Adrenal gland (tissue), 19 donors: ENCODE data around the gene SULT2A1. TPM values are rescaled to one million over a fixed set of nuclear protein-coding genes. Genes with fewer than 3 reads are reported as not detected.
"Not testable (repeated sequence)": the region's sequence is repeated elsewhere in the genome, so short reads cannot be mapped to it uniquely, and the experiment has no call there.

Experiments
- DNase-seq, 7 donors: peaks; one replicate each; pipeline ENCODE4 v3.0.0-alpha.2; 2019 to 2020
- H3K27ac ChIP-seq, 5 donors: fragments of 200-600 bp; sonication (generic) in 4 of 5; 1 replicate in 3 of 5; 2 replicates in 2 of 5; pipeline versions ENCODE4 v1.5.1 to v1.8.0; 2016 to 2020; ENCODE audit warnings: mild to moderate bottlenecking in 1 of 5
- H3K27me3 ChIP-seq: fragments of 200-600 bp; 2 replicates; pipeline ENCODE4 v1.8.0; 2021
- H3K36me3 ChIP-seq, 2 donors: fragments of 200-600 bp; replicated peaks in 1 of 2; 1 replicate in 1 of 2; 2 replicates in 1 of 2; pipeline versions ENCODE4 v1.5.1 to v1.8.0; 2018 to 2022
- H3K4me1 ChIP-seq, 2 donors: fragments of 200-600 bp; replicated peaks in 1 of 2; 1 replicate in 1 of 2; 2 replicates in 1 of 2; pipeline versions ENCODE4 v1.5.1 to v1.8.0; 2018 to 2021
- H3K4me3 ChIP-seq, 4 donors: fragments of 200-600 bp; sonication (generic) in 3 of 4; one replicate each; pipeline ENCODE4 v1.5.1; 2016 to 2018
- H3K9me3 ChIP-seq, 3 donors: fragments of 200-600 bp; sonication (generic) in 1 of 3; replicated peaks in 1 of 3; 1 replicate in 2 of 3; 2 replicates in 1 of 3; pipeline versions ENCODE4 v1.5.1 to v1.8.0; 2016 to 2021
- POLR2A ChIP-seq, 2 donors: fragments of 450-650 bp; IDR thresholded peaks; one replicate each; pipeline ENCODE4 v1.6.1; 2017; ENCODE audit warnings: antibody characterized with exemption in 2 of 2, mild to moderate bottlenecking in 2 of 2, moderate library complexity in 1 of 2
- WGBS, 4 donors: extraction: QIAGEN DNeasy Blood & Tissue Kit in 2 of 4; methylation state at CpG; one replicate each; pipeline versions ENCODE4 v1.1.5 to v1.1.7; 2013 to 2017; 5-methylcytosine and 5-hydroxymethylcytosine counted together
- intact Hi-C, 2 donors: fragments of 100-400 bp; cut with DNase I; formaldehyde crosslinking; loops; one replicate each; pipeline versions ENCODE4 v1.14.1 to v1.15.0; 2022 to 2023
- long read RNA-seq, 10 donors: library from polyadenylated mRNA in 3 of 10; unstranded in 2 of 10; stranded (forward) in 1 of 10; transcript quantifications; one replicate each; pipeline ENCODE4 v2.0.0 and lab custom pipeline, GENCODE V29; 2021 to 2026
- polyA plus RNA-seq, 3 donors: library from polyadenylated mRNA; stranded (reverse); fragments of 200-250 nt in 2 of 3; fragments of 350-450 nt in 1 of 3; fragmentation: Illumina TruSeq in 1 of 3; extraction: RNeasy Lipid Tissue Mini Kit (QIAGEN cat#74804) in 1 of 3; gene quantifications; one replicate each; pipeline ENCODE4 v1.2.3, GENCODE V29; 2013 to 2014
- total RNA-seq, 9 donors: library from RNA; depleted of rRNA in 4 of 9; stranded (reverse); fragments of >200 nt in 4 of 9; fragments of 120-200 nt in 1 of 9; fragmentation: NEBNext Ultra II Directional in 1 of 9; extraction: Animal tissue kit (Norgen Biotek cat#: 25700) in 1 of 9; gene quantifications; one replicate each; pipeline versions ENCODE4 v1.1.0 to v1.2.4, GENCODE V29; 2013 to 2023
- TF ChIP-seq, protein P1 (sequence below), 6 experiments: fragments of 450-650 bp in 4 of 6; fragments of 200-600 bp in 2 of 6; sonication (generic) in 1 of 6; IDR thresholded peaks; 1 replicate in 5 of 6; 2 replicates in 1 of 6; pipeline versions ENCODE4 v1.5.1 to v1.8.0; 2016 to 2021; ENCODE audit warnings: antibody characterized with exemption in 6 of 6, mild to moderate bottlenecking in 2 of 6, moderate library complexity in 1 of 6
- donor health status: healthy with polysubstance abuse.
- donor health status: Bipolar disorder and iron deficiency.
- donor health status: DM: yes; HTN: yes; CAD: no.
- donor health status: DM: no; HTN: no; CAD: no.
- donor health status: DM: no; HTN: no; CAD: no.
- donor health status: DM: yes; HTN: yes; CAD: no.

Gene SULT2A1, protein sequence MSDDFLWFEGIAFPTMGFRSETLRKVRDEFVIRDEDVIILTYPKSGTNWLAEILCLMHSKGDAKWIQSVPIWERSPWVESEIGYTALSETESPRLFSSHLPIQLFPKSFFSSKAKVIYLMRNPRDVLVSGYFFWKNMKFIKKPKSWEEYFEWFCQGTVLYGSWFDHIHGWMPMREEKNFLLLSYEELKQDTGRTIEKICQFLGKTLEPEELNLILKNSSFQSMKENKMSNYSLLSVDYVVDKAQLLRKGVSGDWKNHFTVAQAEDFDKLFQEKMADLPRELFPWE
- total RNA-seq (1,000 to 10,000 TPM in 1 of 9 donors, 100 to 1,000 TPM in 8; 124 to 5,138 (median 251) TPM), polyA plus RNA-seq (100 to 1,000 TPM; 152 to 234 (median 221) TPM)
- long read RNA-seq, donor 1, transcript SULT2A1-201 (6 exons, 1,987 nt) = major isoform, 1,375 of 2,199 reads
- long read RNA-seq, donor 1, partial matches to known transcripts = 686 of 2,199 reads
- long read RNA-seq, donor 1, other reads (novel, unspliced or antisense) = 138 of 2,199 reads
- long read RNA-seq, donor 2, transcript SULT2A1-201 (6 exons, 1,987 nt) = major isoform, 1,050 of 2,060 reads
- long read RNA-seq, donor 2, partial matches to known transcripts = 919 of 2,060 reads
- long read RNA-seq, donor 2, other reads (novel, unspliced or antisense) = 91 of 2,060 reads
- long read RNA-seq, donor 3, transcript SULT2A1-201 (6 exons, 1,987 nt) = major isoform, 1,045 of 1,814 reads
- long read RNA-seq, donor 3, partial matches to known transcripts = 659 of 1,814 reads
- long read RNA-seq, donor 3, other reads (novel, unspliced or antisense) = 110 of 1,814 reads
- long read RNA-seq, donor 4, transcript SULT2A1-201 (6 exons, 1,987 nt) = major isoform, 462 of 515 reads
- long read RNA-seq, donor 4, partial matches to known transcripts = 21 of 515 reads
- long read RNA-seq, donor 4, other reads (novel, unspliced or antisense) = 32 of 515 reads
- long read RNA-seq, donor 5, transcript SULT2A1-201 (6 exons, 1,987 nt) = major isoform, 54 of 61 reads
- long read RNA-seq, donor 5, partial matches to known transcripts = 2 of 61 reads
- long read RNA-seq, donor 5, other reads (novel, unspliced or antisense) = 5 of 61 reads
- long read RNA-seq, donor 6, transcript SULT2A1-201 (6 exons, 1,987 nt) = major isoform, 236 of 281 reads
- long read RNA-seq, donor 6, partial matches to known transcripts = 14 of 281 reads
- long read RNA-seq, donor 6, other reads (novel, unspliced or antisense) = 31 of 281 reads
- long read RNA-seq, donor 7, transcript SULT2A1-201 (6 exons, 1,987 nt) = major isoform, 430 of 860 reads
- long read RNA-seq, donor 7, partial matches to known transcripts = 430 of 860 reads
- long read RNA-seq, donor 7, other reads (novel, unspliced or antisense) = 0 of 860 reads
- long read RNA-seq, donor 8, transcript SULT2A1-201 (6 exons, 1,987 nt) = major isoform, 733 of 1,537 reads
- long read RNA-seq, donor 8, partial matches to known transcripts = 792 of 1,537 reads
- long read RNA-seq, donor 8, other reads (novel, unspliced or antisense) = 12 of 1,537 reads
- long read RNA-seq, donor 9, transcript SULT2A1-201 (6 exons, 1,987 nt) = major isoform, 1,341 of 2,196 reads
- long read RNA-seq, donor 9, partial matches to known transcripts = 728 of 2,196 reads
- long read RNA-seq, donor 9, other reads (novel, unspliced or antisense) = 127 of 2,196 reads
- long read RNA-seq, donor 10, transcript SULT2A1-201 (6 exons, 1,987 nt) = major isoform, 341 of 552 reads
- long read RNA-seq, donor 10, partial matches to known transcripts = 211 of 552 reads
- long read RNA-seq, donor 10, other reads (novel, unspliced or antisense) = 0 of 552 reads

DNA sequence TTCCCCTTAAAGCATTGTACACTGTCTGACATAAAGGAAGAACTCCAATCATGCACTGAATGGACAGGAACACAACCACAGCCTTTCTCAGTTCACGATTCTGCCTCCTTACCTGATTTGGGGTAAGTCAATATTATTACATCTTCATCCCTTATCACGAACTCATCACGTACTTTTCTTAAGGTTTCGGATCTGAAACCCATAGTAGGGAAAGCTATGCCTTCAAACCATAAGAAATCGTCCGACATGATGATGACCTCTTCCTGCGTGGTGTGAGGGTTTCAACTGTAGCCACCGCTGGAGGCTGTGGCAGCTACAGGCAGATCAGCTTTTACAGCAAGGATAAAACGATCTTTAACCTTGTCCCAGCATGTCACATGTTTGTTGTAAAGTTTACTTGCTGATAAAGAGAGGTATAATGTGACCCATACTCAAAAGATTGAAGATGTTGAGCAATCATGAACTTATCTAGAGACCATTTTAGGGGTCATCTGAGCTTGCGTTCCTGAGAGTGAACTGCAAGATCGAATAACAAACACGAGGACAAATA lies at the start of gene SULT2A1:
Gene SULT2A1, minus strand, starts transcription at position 306 of the 550 bp plus-strand sequence. Its CDS starts 58 bp downstream, at position 248.
- DNase-seq = peak in 4 of 7 donors; percentile 16 to 61 (median 26)
- H3K36me3 ChIP-seq = no peaks in the 10 kb centered on the region
- WGBS, 4 donors = 38 to 42% (median 40%) methylated on average over 12 of the region's 12 CpGs
- intact Hi-C loops = no loop called here
- H3K9me3 ChIP-seq = no peaks in the 10 kb centered on the region
- TF ChIP-seq, protein P1, sequence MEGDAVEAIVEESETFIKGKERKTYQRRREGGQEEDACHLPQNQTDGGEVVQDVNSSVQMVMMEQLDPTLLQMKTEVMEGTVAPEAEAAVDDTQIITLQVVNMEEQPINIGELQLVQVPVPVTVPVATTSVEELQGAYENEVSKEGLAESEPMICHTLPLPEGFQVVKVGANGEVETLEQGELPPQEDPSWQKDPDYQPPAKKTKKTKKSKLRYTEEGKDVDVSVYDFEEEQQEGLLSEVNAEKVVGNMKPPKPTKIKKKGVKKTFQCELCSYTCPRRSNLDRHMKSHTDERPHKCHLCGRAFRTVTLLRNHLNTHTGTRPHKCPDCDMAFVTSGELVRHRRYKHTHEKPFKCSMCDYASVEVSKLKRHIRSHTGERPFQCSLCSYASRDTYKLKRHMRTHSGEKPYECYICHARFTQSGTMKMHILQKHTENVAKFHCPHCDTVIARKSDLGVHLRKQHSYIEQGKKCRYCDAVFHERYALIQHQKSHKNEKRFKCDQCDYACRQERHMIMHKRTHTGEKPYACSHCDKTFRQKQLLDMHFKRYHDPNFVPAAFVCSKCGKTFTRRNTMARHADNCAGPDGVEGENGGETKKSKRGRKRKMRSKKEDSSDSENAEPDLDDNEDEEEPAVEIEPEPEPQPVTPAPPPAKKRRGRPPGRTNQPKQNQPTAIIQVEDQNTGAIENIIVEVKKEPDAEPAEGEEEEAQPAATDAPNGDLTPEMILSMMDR (IDR thresholded peaks at IDR 0.05) = no peak
- TF ChIP-seq POLR2A (IDR thresholded peaks at IDR 0.05) = peak in 1 of 2 donors; percentile 83
- peak within 1 kb of the TSS in 2 of 4 donors; percentile 2 to 59 for H3K4me3 ChIP-seq
- H3K27me3 ChIP-seq = no peaks in the 10 kb centered on the region
- peak within 1 kb of the TSS in 4 of 5 donors; percentile 2 to 88 (median 76) for H3K27ac ChIP-seq
- H3K4me1 ChIP-seq = peaks cover 7 to 17% of the 10 kb centered on the region in 2 donors

DNA sequence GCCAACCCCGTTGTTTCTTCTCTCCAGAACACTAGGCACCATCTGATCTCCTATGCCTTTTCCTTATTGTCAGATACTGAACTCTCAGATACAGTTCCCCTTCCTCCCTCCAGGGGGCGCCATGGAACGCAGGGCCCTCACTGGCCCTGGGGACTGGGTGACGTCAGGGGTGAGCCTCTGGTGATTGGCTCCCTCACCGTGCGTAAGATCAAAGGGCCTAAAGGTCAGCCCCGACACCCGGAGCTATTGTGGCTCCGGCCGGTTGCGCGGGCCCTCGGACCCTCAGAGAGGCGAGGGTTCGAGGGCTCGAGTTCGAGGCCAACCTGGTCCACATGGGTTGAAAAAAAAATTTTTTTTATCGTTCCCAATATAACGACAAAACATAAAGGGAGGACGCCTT lies 42.5 kb upstream of the SULT2A1 start:
- H3K27ac ChIP-seq, H3K9me3 ChIP-seq, DNase-seq, H3K4me1 ChIP-seq, H3K27me3 ChIP-seq, H3K36me3 ChIP-seq, intact Hi-C loops, H3K4me3 ChIP-seq: not testable (repeated sequence)
- WGBS, 4 donors = 69% methylated on average over 12 of the region's 20 CpGs; no CpG with 5 or more reads in 3 of the 4 donors

DNA sequence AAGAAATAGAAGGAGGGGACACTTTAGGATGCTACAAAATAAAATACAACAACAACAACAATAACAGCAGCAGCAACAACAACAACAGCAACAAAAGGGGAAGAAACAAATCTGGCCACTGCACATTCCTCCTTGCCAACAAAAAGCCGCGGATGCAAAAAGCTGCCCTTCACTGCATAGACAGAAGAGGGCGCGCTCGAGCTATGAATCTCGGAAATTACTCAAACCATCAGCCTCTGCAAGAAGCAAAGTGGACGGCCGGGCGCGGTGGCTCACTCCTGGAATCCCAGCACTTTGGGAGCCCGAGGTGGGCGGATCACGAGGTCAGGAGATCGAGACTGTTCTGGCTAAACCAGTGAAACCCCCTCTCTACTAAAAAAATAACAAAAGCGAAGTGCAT lies 34.0 kb upstream of the SULT2A1 start:
- H3K4me3 ChIP-seq, H3K4me1 ChIP-seq, H3K27ac ChIP-seq, H3K9me3 ChIP-seq, H3K27me3 ChIP-seq, intact Hi-C loops, DNase-seq, H3K36me3 ChIP-seq: not testable (repeated sequence)
- WGBS, 4 donors = 0 to 3% (median 2%) methylated on average over 10 to 13 of the region's 15 CpGs
- TF ChIP-seq, protein P1 (IDR thresholded peaks at IDR 0.05) = peak; percentile 21 to 62 (median 33)

DNA sequence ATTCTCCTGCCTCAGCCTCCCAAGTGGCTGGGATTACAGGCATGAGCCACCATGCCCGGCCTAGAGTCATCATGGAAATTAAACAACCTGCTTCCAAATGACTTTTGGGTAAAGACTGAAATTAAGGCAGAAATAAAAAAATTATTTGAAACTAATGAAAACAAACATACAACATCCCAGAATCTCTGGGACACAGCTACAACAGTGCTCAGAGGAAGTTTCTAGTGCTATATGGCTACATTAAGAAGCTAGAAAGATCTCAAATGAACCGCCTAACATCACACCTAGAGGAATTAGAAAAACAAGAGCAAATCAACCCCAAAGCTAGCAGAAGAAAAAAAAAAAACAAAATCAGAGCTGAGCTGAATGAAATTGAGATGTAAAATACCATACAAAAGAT lies 24.1 kb upstream of the SULT2A1 start:
- H3K4me3 ChIP-seq, H3K9me3 ChIP-seq, H3K27ac ChIP-seq, H3K4me1 ChIP-seq, H3K27me3 ChIP-seq, intact Hi-C loops, H3K36me3 ChIP-seq: not testable (repeated sequence)
- WGBS, 4 donors = 77 to 92% (median 88%) methylated on average over 1 to 2 of the region's 2 CpGs
- peak in 2 of 7 donors; percentile 9 to 13 for DNase-seq
